ENCODE results near the gene TTLL5. TPM values are rescaled to one million over a fixed set of nuclear protein-coding genes. Genes with fewer than 3 reads are reported as not detected.

Gene TTLL5
- total and polyA plus RNA-seq, 2 of the 13 experiments (the other 11 are each of a cell fraction or from before 2014, with no cell fraction given): 11.8 to 18.8 TPM

GRCh38 chr14:75646762-75647161 lies 14.3 kb upstream of the TTLL5 start (continued):
- TF ChIP-seq REST (IDR thresholded peaks at IDR 0.05; ENCODE audit: borderline replicate concordance in 1 of 2, low read depth in 1 of 2, low read length in 2 of 2) (no peak), NR2F1 (CRISPR knock-in tag; IDR thresholded peaks at IDR 0.05) (0 out of 4 replicates have a peak, but pooled peaks of 1 of the 2 experiments have one; percentile 25), GRHL1 (CRISPR knock-in tag; conservative IDR thresholded peaks at IDR 0.05) (no peak), MZF1 (CRISPR knock-in tag; IDR thresholded peaks at IDR 0.05; ENCODE audit: borderline replicate concordance) (no peak), MXI1 (IDR thresholded peaks at IDR 0.05; ENCODE audit: borderline replicate concordance, low read depth, low read length) (no peak), ZSCAN29 (CRISPR knock-in tag; conservative IDR thresholded peaks at IDR 0.05) (no peak), ZNF775 (CRISPR knock-in tag; IDR thresholded peaks at IDR 0.05; ENCODE audit: borderline replicate concordance) (no peak), NR1H2 (CRISPR knock-in tag; IDR thresholded peaks at IDR 0.05; ENCODE audit: borderline replicate concordance, low read depth) (no peak), CEBPG (CRISPR knock-in tag; IDR thresholded peaks at IDR 0.05) (peak; percentile 63), ZNF607 (CRISPR knock-in tag; IDR thresholded peaks at IDR 0.05; ENCODE audit: borderline replicate concordance) (no peak)
